GM12878 (cell line): ENCODE results near the gene ACTR10. TPM values are rescaled to one million over a fixed set of nuclear protein-coding genes. Genes with fewer than 3 reads are reported as not detected.

ENCODE experiments used
- polyA plus RNA-seq, 11 experiments: library from polyadenylated mRNA; depleted of rRNA in 4 of 11; unstranded in 6 of 11; stranded (reverse) in 5 of 11; fragments of >200 nt; fragmentation: Nextera tagmentation in 4 of 11; fragmentation: Illumina TruSeq in 1 of 11; extraction: Ambion mirVana in 4 of 11; extraction: Trizol in 1 of 11; gene quantifications; 1 replicate in 1 of 11; 2 replicates in 10 of 11; pipeline versions ENCODE4 v1.2.1 to v1.2.3, GENCODE V29; 2011 to 2016; ENCODE audit warnings: inconsistent platforms in 2 of 11, missing spikeins in 2 of 11, low read depth in 1 of 11
- small RNA-seq: library from RNA; depleted of rRNA; stranded (forward); fragments of <200 nt; gene quantifications from one replicate; pipeline ENCODE3, GENCODE V24; 2014
- total RNA-seq, 4 experiments: library from RNA; depleted of rRNA in 3 of 4; stranded (reverse); fragments of >200 nt in 3 of 4; fragmentation: Illumina TruSeq in 1 of 4; extraction: Trizol in 1 of 4; gene quantifications; 2 replicates each; pipeline versions ENCODE4 v1.2.1 to v1.2.3, GENCODE V29; 2013 to 2021

The ACTR10 gene
- total and polyA plus RNA-seq, 10 of the 15 experiments (the other 5 are each of a cell fraction or from before 2014, with no cell fraction given) = 26.0 to 74.3 (median 38.9) TPM

Small RNA genes within 50 kb of the gene (small RNA-seq; reads per million reads assigned to genes)
- gene RN7SL598P = not detected

Other genes starting within 250 kb of the ACTR10 start
- not detected in 2 replicates for gene ARMH4, start 47.9 kb upstream of the ACTR10 start, total RNA-seq (2014; rRNA removed)
- 0.41 TPM in 1 of 2 replicates, not detected in the other for gene ARMH4, start 47.9 kb upstream of the ACTR10 start, total RNA-seq (2014; rRNA removed; fragmentation: Illumina TruSeq; extraction: Trizol)
- not detected in 2 replicates for gene ARMH4, start 47.9 kb upstream of the ACTR10 start, total RNA-seq (2021)
- 0.04 and 0.50 TPM in 2 replicates for gene ARMH4, start 47.9 kb upstream of the ACTR10 start, polyA plus RNA-seq (2011; rRNA removed)
- not detected in 2 replicates for gene ARMH4, start 47.9 kb upstream of the ACTR10 start, polyA plus RNA-seq (2014; fragmentation: Illumina TruSeq; extraction: Trizol)
- under 1 TPM; 0.60 to 0.97 TPM for gene ARMH4, start 47.9 kb upstream of the ACTR10 start, polyA plus RNA-seq (2014; fragmentation: Nextera tagmentation; extraction: Ambion mirVana)
- not detected in 2 replicates for gene ARMH4, start 47.9 kb upstream of the ACTR10 start, polyA plus RNA-seq (2014; rRNA removed)
- not detected for gene ARMH4, start 47.9 kb upstream of the ACTR10 start, polyA plus RNA-seq (2016; fragmentation: Nextera tagmentation; extraction: Ambion mirVana)
- 148 and 181 TPM in 2 replicates for gene PSMA3, start 44.7 kb downstream of the ACTR10 start, total RNA-seq (2014; rRNA removed)
- 142 and 144 TPM in 2 replicates for gene PSMA3, start 44.7 kb downstream of the ACTR10 start, total RNA-seq (2014; rRNA removed; fragmentation: Illumina TruSeq; extraction: Trizol)
- 288 and 312 TPM in 2 replicates for gene PSMA3, start 44.7 kb downstream of the ACTR10 start, total RNA-seq (2021)
- 425 and 442 TPM in 2 replicates for gene PSMA3, start 44.7 kb downstream of the ACTR10 start, polyA plus RNA-seq (2011; rRNA removed)
- gene PSMA3, start 44.7 kb downstream of the ACTR10 start, polyA plus RNA-seq (2014; fragmentation: Illumina TruSeq; extraction: Trizol) = 358 and 442 TPM in 2 replicates
- 100 to 1,000 TPM; 813 to 936 TPM for gene PSMA3, start 44.7 kb downstream of the ACTR10 start, polyA plus RNA-seq (2014; fragmentation: Nextera tagmentation; extraction: Ambion mirVana)
- gene PSMA3, start 44.7 kb downstream of the ACTR10 start, polyA plus RNA-seq (2014; rRNA removed) = 290 and 346 TPM in 2 replicates
- 100 to 1,000 TPM; 540 to 578 TPM for gene PSMA3, start 44.7 kb downstream of the ACTR10 start, polyA plus RNA-seq (2016; fragmentation: Nextera tagmentation; extraction: Ambion mirVana)
- 6.2 and 8.9 TPM in 2 replicates for gene ARID4A, start 98.4 kb downstream of the ACTR10 start, total RNA-seq (2014; rRNA removed)
- 13.7 and 13.9 TPM in 2 replicates for gene ARID4A, start 98.4 kb downstream of the ACTR10 start, total RNA-seq (2014; rRNA removed; fragmentation: Illumina TruSeq; extraction: Trizol)
- gene ARID4A, start 98.4 kb downstream of the ACTR10 start, total RNA-seq (2021) = 14.1 and 14.4 TPM in 2 replicates
- 12.5 and 27.7 TPM in 2 replicates for gene ARID4A, start 98.4 kb downstream of the ACTR10 start, polyA plus RNA-seq (2011; rRNA removed)
- gene ARID4A, start 98.4 kb downstream of the ACTR10 start, polyA plus RNA-seq (2014; fragmentation: Illumina TruSeq; extraction: Trizol) = 12.5 and 18.2 TPM in 2 replicates
- gene ARID4A, start 98.4 kb downstream of the ACTR10 start, polyA plus RNA-seq (2014; fragmentation: Nextera tagmentation; extraction: Ambion mirVana) = 1 to 10 TPM; 5.2 to 5.8 TPM
- 6.0 and 7.6 TPM in 2 replicates for gene ARID4A, start 98.4 kb downstream of the ACTR10 start, polyA plus RNA-seq (2014; rRNA removed)
- gene ARID4A, start 98.4 kb downstream of the ACTR10 start, polyA plus RNA-seq (2016; fragmentation: Nextera tagmentation; extraction: Ambion mirVana) = 10 to 100 TPM; 18.4 to 18.9 TPM
- 0.28 TPM in 1 of 2 replicates, not detected in the other for gene TOMM20L, start 195.8 kb downstream of the ACTR10 start, total RNA-seq (2014; rRNA removed)
- gene TOMM20L, start 195.8 kb downstream of the ACTR10 start, total RNA-seq (2014; rRNA removed; fragmentation: Illumina TruSeq; extraction: Trizol) = 0.41 TPM in 1 of 2 replicates, not detected in the other
- not detected in 2 replicates for gene TOMM20L, start 195.8 kb downstream of the ACTR10 start, total RNA-seq (2021)
- gene TOMM20L, start 195.8 kb downstream of the ACTR10 start, polyA plus RNA-seq (2011; rRNA removed) = not detected in 2 replicates
- 0.59 TPM in 1 of 2 replicates, not detected in the other for gene TOMM20L, start 195.8 kb downstream of the ACTR10 start, polyA plus RNA-seq (2014; fragmentation: Illumina TruSeq; extraction: Trizol)
- not detected for gene TOMM20L, start 195.8 kb downstream of the ACTR10 start, polyA plus RNA-seq (2014; fragmentation: Nextera tagmentation; extraction: Ambion mirVana)
- gene TOMM20L, start 195.8 kb downstream of the ACTR10 start, polyA plus RNA-seq (2014; rRNA removed) = not detected in 2 replicates
- gene TOMM20L, start 195.8 kb downstream of the ACTR10 start, polyA plus RNA-seq (2016; fragmentation: Nextera tagmentation; extraction: Ambion mirVana) = not detected
- gene TIMM9, start 227.4 kb downstream of the ACTR10 start, total RNA-seq (2014; rRNA removed) = 33.7 and 36.6 TPM in 2 replicates
- 50.9 and 56.8 TPM in 2 replicates for gene TIMM9, start 227.4 kb downstream of the ACTR10 start, total RNA-seq (2014; rRNA removed; fragmentation: Illumina TruSeq; extraction: Trizol)
- 43.0 and 51.6 TPM in 2 replicates for gene TIMM9, start 227.4 kb downstream of the ACTR10 start, total RNA-seq (2021)
- gene TIMM9, start 227.4 kb downstream of the ACTR10 start, polyA plus RNA-seq (2011; rRNA removed) = 39.1 and 55.1 TPM in 2 replicates
- 67.4 and 72.6 TPM in 2 replicates for gene TIMM9, start 227.4 kb downstream of the ACTR10 start, polyA plus RNA-seq (2014; fragmentation: Illumina TruSeq; extraction: Trizol)
- 10 to 100 TPM; 81.3 to 88.3 TPM for gene TIMM9, start 227.4 kb downstream of the ACTR10 start, polyA plus RNA-seq (2014; fragmentation: Nextera tagmentation; extraction: Ambion mirVana)
- 41.7 and 56.7 TPM in 2 replicates for gene TIMM9, start 227.4 kb downstream of the ACTR10 start, polyA plus RNA-seq (2014; rRNA removed)
- 100 to 1,000 TPM; 113 to 116 TPM for gene TIMM9, start 227.4 kb downstream of the ACTR10 start, polyA plus RNA-seq (2016; fragmentation: Nextera tagmentation; extraction: Ambion mirVana)
- 16.3 and 18.1 TPM in 2 replicates for gene KIAA0586, start 227.6 kb downstream of the ACTR10 start, total RNA-seq (2014; rRNA removed)
- gene KIAA0586, start 227.6 kb downstream of the ACTR10 start, total RNA-seq (2014; rRNA removed; fragmentation: Illumina TruSeq; extraction: Trizol) = 26.9 and 27.2 TPM in 2 replicates
- 18.1 and 21.9 TPM in 2 replicates for gene KIAA0586, start 227.6 kb downstream of the ACTR10 start, total RNA-seq (2021)
- gene KIAA0586, start 227.6 kb downstream of the ACTR10 start, polyA plus RNA-seq (2011; rRNA removed) = 21.8 and 33.5 TPM in 2 replicates
- 21.5 and 22.1 TPM in 2 replicates for gene KIAA0586, start 227.6 kb downstream of the ACTR10 start, polyA plus RNA-seq (2014; fragmentation: Illumina TruSeq; extraction: Trizol)
- gene KIAA0586, start 227.6 kb downstream of the ACTR10 start, polyA plus RNA-seq (2014; fragmentation: Nextera tagmentation; extraction: Ambion mirVana) = 10 to 100 TPM in 1 of 2 experiments, 1 to 10 TPM in 1; 7.1 to 10.0 TPM
- gene KIAA0586, start 227.6 kb downstream of the ACTR10 start, polyA plus RNA-seq (2014; rRNA removed) = 8.0 and 12.9 TPM in 2 replicates
- gene KIAA0586, start 227.6 kb downstream of the ACTR10 start, polyA plus RNA-seq (2016; fragmentation: Nextera tagmentation; extraction: Ambion mirVana) = 10 to 100 TPM; 20.2 to 27.6 TPM